GM12878 (cell line): ENCODE measurements around the gene DOCK1. TPM values are rescaled to one million over a fixed set of nuclear protein-coding genes. Genes with fewer than 3 reads are reported as not detected.

ENCODE experiments used
- ATAC-seq: fragments of 200-7000 bp; cut with Tn5 transposase; 3 replicates; pipeline ENCODE4 v1.9.1; 2020; ENCODE audit warnings: mild to moderate bottlenecking, moderate library complexity
- BruUV-seq: library from RNA; stranded (reverse); fragments of 400-500 nt; replicated peaks from 2 replicates; lab custom pipeline; 2021; lab: Mats Ljungman, UMichigan
- CTCF ChIA-PET: fragments of 300-600 bp; sonication (Branson Sonifier 250); formaldehyde crosslinking; extraction: SDS; loops from one replicate; lab custom pipeline; 2021; ENCODE audit warnings: inconsistent platforms; lab: Yijun Ruan, JAX
- POLR2A ChIA-PET: fragments of 350-600 bp; formaldehyde crosslinking; extraction: SDS; loops from one replicate; lab custom pipeline; 2021; ENCODE audit warnings: inconsistent platforms; lab: Charles Lee
- RAD21 ChIA-PET: fragments of 300-600 bp; sonication (Branson Sonifier 250); formaldehyde crosslinking; loops from one replicate; lab custom pipeline; 2023; ENCODE audit warnings: antibody characterized with exemption; ENCODE audit not compliant: unreplicated experiment; lab: Charles Lee
- SMC1A ChIA-PET: fragments of 300-600 bp; sonication (Branson Sonifier 250); formaldehyde crosslinking; loops from one replicate; lab custom pipeline; 2023; ENCODE audit not compliant: unreplicated experiment, uncharacterized antibody; lab: Charles Lee
- DNase-seq: peaks from one replicate; pipeline ENCODE4 v3.0.0-alpha.2; 2011; ENCODE audit warnings: low read depth, low spot score
- FAIRE-seq: peaks from 3 replicates; lab custom pipeline; 2011; peaks lifted over from hg19 to GRCh38; lab: Jason Lieb, UNC
- H2AFZ ChIP-seq: 2 replicates; pipeline ENCODE4 v1.6.0; 2011; ENCODE audit warnings: low read depth, low read length, control low read depth; ENCODE audit not compliant: control insufficient read depth
- H3K27ac ChIP-seq: 2 replicates; pipeline ENCODE4 v1.5.1; 2011; ENCODE audit warnings: control low read depth; ENCODE audit not compliant: control insufficient read depth, insufficient read depth
- H3K27me3 ChIP-seq, 2 experiments: replicated peaks in 1 of 2; 2 replicates each; pipeline versions ENCODE4 v1.6.0 to v1.6.1; 2011; ENCODE audit warnings: low read length in 1 of 2; ENCODE audit not compliant: control insufficient read depth in 2 of 2, insufficient read depth in 2 of 2
- H3K36me3 ChIP-seq, 2 experiments: 2 replicates each; pipeline ENCODE4 v1.5.1; 2011; ENCODE audit warnings: low read length in 1 of 2; ENCODE audit not compliant: control insufficient read depth in 2 of 2, insufficient read depth in 2 of 2
- H3K4me1 ChIP-seq: 2 replicates; pipeline ENCODE4 v1.6.1; 2011; ENCODE audit warnings: mild to moderate bottlenecking, low read length, moderate library complexity, mixed read lengths; ENCODE audit not compliant: control insufficient read depth, insufficient read depth
- H3K4me2 ChIP-seq: 2 replicates; pipeline ENCODE4 v1.6.0; 2011; ENCODE audit warnings: control low read depth; ENCODE audit not compliant: control insufficient read depth, insufficient read depth
- H3K4me3 ChIP-seq: fragments of 200-600 bp; sonication (generic); 2 replicates; pipeline ENCODE4 v1.5.1; 2016
- H3K79me2 ChIP-seq: 2 replicates; pipeline ENCODE4 v1.6.0; 2011; ENCODE audit warnings: low read length; ENCODE audit not compliant: control insufficient read depth, insufficient read depth
- H3K9ac ChIP-seq: 2 replicates; pipeline ENCODE4 v1.8.0; 2011; ENCODE audit warnings: low read length, control low read depth, mixed read lengths; ENCODE audit not compliant: control insufficient read depth, insufficient read depth
- H3K9me3 ChIP-seq: replicated peaks from 3 replicates; pipeline ENCODE4 v1.5.1; 2011; ENCODE audit warnings: mild to moderate bottlenecking, low read length; ENCODE audit not compliant: control insufficient read depth, insufficient read depth
- H4K20me1 ChIP-seq: 2 replicates; pipeline ENCODE4 v1.6.0; 2011; ENCODE audit not compliant: control insufficient read depth, insufficient read depth
- ASH2L ChIP-seq: fragments of 300-600, 200-600 bp; sonication (generic); IDR thresholded peaks from 2 replicates; pipeline ENCODE4 v1.6.1; 2017; ENCODE audit warnings: low read depth, mild to moderate bottlenecking, borderline replicate concordance
- CEBPB ChIP-seq, 2 experiments: fragments of 150-350 bp in 1 of 2; IDR thresholded peaks; 2 replicates each; pipeline ENCODE4 v1.6.1; 2012 to 2014; ENCODE audit warnings: low read depth in 2 of 2, low read length in 2 of 2, borderline replicate concordance in 1 of 2, inconsistent platforms in 1 of 2
- HCFC1 ChIP-seq: fragments of 150-350 bp; IDR thresholded peaks from 2 replicates; pipeline ENCODE4 v1.6.1; 2014; ENCODE audit warnings: low read length
- HDAC2 ChIP-seq: fragments of 200-600 bp; sonication (generic); IDR thresholded peaks from 2 replicates; pipeline ENCODE4 v1.6.1; 2017
- KLF5 ChIP-seq: fragments of 450-650 bp; IDR thresholded peaks from 2 replicates; pipeline ENCODE4 v1.6.1; 2014; ENCODE audit warnings: mild to moderate bottlenecking; ENCODE audit not compliant: partially characterized antibody
- LARP7 ChIP-seq: fragments of 450-650 bp; IDR thresholded peaks from 2 replicates; pipeline ENCODE4 v1.6.1; 2017; ENCODE audit warnings: mild to moderate bottlenecking
- NRF1 ChIP-seq: conservative IDR thresholded peaks from 2 replicates; pipeline ENCODE4 v1.6.1; 2011; ENCODE audit warnings: mild to moderate bottlenecking, low read depth, low read length, improper control_type of control experiment
- SP1 ChIP-seq: IDR thresholded peaks from one replicate; pipeline ENCODE4 v1.6.1; 2011; ENCODE audit warnings: low read depth, low read length
- SPI1 ChIP-seq: IDR thresholded peaks from 2 replicates; pipeline ENCODE4 v1.6.1; 2011; ENCODE audit warnings: low read depth, mild to moderate bottlenecking, low read length, moderate library complexity, borderline replicate concordance; ENCODE audit not compliant: insufficient read depth
- TCF12 ChIP-seq: IDR thresholded peaks from 2 replicates; pipeline ENCODE4 v1.6.1; 2011; ENCODE audit warnings: low read depth, mild to moderate bottlenecking, low read length
- ZSCAN29 ChIP-seq: fragments of 450-650 bp; IDR thresholded peaks from 2 replicates; pipeline ENCODE4 v1.6.1; 2017; ENCODE audit warnings: mild to moderate bottlenecking, moderate library complexity
- WGBS: methylation state at CpG from one replicate; pipeline ENCODE4 v1.1.6; 2016; ENCODE audit warnings: low lambda C conversion rate; ENCODE audit not compliant: insufficient replicate concordance, insufficient coverage; ENCODE audit errors: missing lambda C conversion rate; 5-methylcytosine and 5-hydroxymethylcytosine counted together
- in situ Hi-C: fragments of 300-500 bp; cut with MboI; formaldehyde crosslinking; loops from 9 replicates; pipeline ENCODE4 v1.14.3; 2018; ENCODE audit warnings: mixed read lengths
- intact Hi-C: fragments of 100-400 bp; cut with micrococcal nuclease; formaldehyde crosslinking; loops from one replicate; pipeline ENCODE4 v1.14.2; 2022; ENCODE audit not compliant: unreplicated experiment
- polyA plus RNA-seq, 11 experiments: library from polyadenylated mRNA; depleted of rRNA in 4 of 11; unstranded in 6 of 11; stranded (reverse) in 5 of 11; fragments of >200 nt; fragmentation: Nextera tagmentation in 4 of 11; fragmentation: Illumina TruSeq in 1 of 11; extraction: Ambion mirVana in 4 of 11; extraction: Trizol in 1 of 11; gene quantifications; 1 replicate in 1 of 11; 2 replicates in 10 of 11; pipeline versions ENCODE4 v1.2.1 to v1.2.3, GENCODE V29; 2011 to 2016; ENCODE audit warnings: inconsistent platforms in 2 of 11, missing spikeins in 2 of 11, low read depth in 1 of 11
- total RNA-seq, 4 experiments: library from RNA; depleted of rRNA in 3 of 4; stranded (reverse); fragments of >200 nt in 3 of 4; fragmentation: Illumina TruSeq in 1 of 4; extraction: Trizol in 1 of 4; gene quantifications; 2 replicates each; pipeline versions ENCODE4 v1.2.1 to v1.2.3, GENCODE V29; 2013 to 2021
- TF ChIP-seq, protein P1 (sequence below): IDR thresholded peaks from 2 replicates; pipeline ENCODE4 v1.6.1; 2011; ENCODE audit warnings: low read depth, mild to moderate bottlenecking, low read length, moderate library complexity, borderline replicate concordance; ENCODE audit errors: extremely low read depth
- TF ChIP-seq, protein P2 (sequence below): IDR thresholded peaks from 2 replicates; pipeline ENCODE4 v1.6.1; 2011; ENCODE audit warnings: borderline replicate concordance, low read depth, mild to moderate bottlenecking, moderate library complexity, low read length; ENCODE audit not compliant: insufficient read depth, poor library complexity, severe bottlenecking
- TF ChIP-seq, protein P3 (sequence below): fragments of 450-650 bp; formaldehyde crosslinking; IDR thresholded peaks from 2 replicates; pipeline ENCODE4 v1.5.0; 2022; ENCODE audit warnings: mild to moderate bottlenecking, missing genetic modification characterization
- TF ChIP-seq, protein P4 (sequence below): fragments of 450-650 bp; IDR thresholded peaks from 2 replicates; pipeline ENCODE4 v1.6.1; 2018; ENCODE audit warnings: borderline replicate concordance, mild to moderate bottlenecking; ENCODE audit not compliant: partially characterized antibody

DOCK1 gene
- total and polyA plus RNA-seq, 10 of the 15 experiments (the other 5 are each of a cell fraction or from before 2014, with no cell fraction given): 0.05 to 0.18 TPM; not detected in 8

DNA sequence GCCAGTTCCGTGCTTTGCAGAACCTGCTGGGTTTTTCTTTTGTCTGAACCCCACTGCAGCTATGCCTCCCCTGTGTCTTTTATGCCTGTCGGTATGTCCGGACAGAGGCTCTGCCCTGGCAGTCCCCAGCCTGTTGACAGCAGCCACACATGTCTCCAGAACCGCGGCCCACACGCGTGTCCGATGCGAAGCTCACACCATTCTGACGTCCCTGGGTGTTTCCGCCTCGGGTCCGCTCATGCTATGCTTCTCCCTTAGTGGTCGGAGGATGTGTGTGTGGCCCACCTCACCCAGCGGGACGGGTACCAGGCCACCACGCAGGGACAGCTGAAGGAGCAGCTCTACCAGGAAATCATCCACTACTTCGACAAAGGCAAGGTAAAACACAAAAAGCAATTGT is 479.3 kb downstream of the DOCK1 start:
- Histone ChIP-seq H3K9me3 (no peaks in the 10 kb centered on the region), H4K20me1 (no peaks in the 10 kb centered on the region), H3K36me3 (no peaks in the 10 kb centered on the region), H3K4me2 (no peak overlapping the region), H3K9ac (no peak overlapping the region), H3K4me3 (no peak overlapping the region), H3K27ac (no peak overlapping the region), H3K79me2 (no peaks in the 10 kb centered on the region), H2AFZ (no peak overlapping the region), H3K4me1 (no peaks in the 10 kb centered on the region), H3K27me3 (no peaks in the 10 kb centered on the region)
- ChIA-PET CTCF (no interaction called here), RAD21 (interaction anchor here (1.0 kb wide), 1 partner anchor 59 kb away, joined by 3 read pairs; no protein-coding TSS in a partner anchor), POLR2A (no interaction called here), SMC1A (no interaction called here)
- intact Hi-C loops (no loop called here), in situ Hi-C loops (no loop called here)
- no TSS peak for BruUV-seq
- DNase-seq (no peak), ATAC-seq (no peak), FAIRE-seq (no peak)
- 36% methylated on average over 18 of the region's 18 CpGs for WGBS
- TF ChIP-seq KLF5 (no peak), CEBPB (IDR thresholded peaks at IDR 0.05; ENCODE audit: borderline replicate concordance in 1 of 2, low read depth in 2 of 2, low read length in 2 of 2) (no peak), HCFC1 (no peak), ZSCAN29 (no peak), NRF1 (no peak), ASH2L (no peak), HDAC2 (no peak), SPI1 (no peak), SP1 (no peak), TCF12 (no peak), LARP7 (no peak)
- TF ChIP-seq, protein P1, sequence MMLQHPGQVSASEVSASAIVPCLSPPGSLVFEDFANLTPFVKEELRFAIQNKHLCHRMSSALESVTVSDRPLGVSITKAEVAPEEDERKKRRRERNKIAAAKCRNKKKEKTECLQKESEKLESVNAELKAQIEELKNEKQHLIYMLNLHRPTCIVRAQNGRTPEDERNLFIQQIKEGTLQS: no peak
- TF ChIP-seq, protein P2, sequence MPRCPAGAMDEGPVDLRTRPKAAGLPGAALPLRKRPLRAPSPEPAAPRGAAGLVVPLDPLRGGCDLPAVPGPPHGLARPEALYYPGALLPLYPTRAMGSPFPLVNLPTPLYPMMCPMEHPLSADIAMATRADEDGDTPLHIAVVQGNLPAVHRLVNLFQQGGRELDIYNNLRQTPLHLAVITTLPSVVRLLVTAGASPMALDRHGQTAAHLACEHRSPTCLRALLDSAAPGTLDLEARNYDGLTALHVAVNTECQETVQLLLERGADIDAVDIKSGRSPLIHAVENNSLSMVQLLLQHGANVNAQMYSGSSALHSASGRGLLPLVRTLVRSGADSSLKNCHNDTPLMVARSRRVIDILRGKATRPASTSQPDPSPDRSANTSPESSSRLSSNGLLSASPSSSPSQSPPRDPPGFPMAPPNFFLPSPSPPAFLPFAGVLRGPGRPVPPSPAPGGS: no peak
- TF ChIP-seq, protein P3, sequence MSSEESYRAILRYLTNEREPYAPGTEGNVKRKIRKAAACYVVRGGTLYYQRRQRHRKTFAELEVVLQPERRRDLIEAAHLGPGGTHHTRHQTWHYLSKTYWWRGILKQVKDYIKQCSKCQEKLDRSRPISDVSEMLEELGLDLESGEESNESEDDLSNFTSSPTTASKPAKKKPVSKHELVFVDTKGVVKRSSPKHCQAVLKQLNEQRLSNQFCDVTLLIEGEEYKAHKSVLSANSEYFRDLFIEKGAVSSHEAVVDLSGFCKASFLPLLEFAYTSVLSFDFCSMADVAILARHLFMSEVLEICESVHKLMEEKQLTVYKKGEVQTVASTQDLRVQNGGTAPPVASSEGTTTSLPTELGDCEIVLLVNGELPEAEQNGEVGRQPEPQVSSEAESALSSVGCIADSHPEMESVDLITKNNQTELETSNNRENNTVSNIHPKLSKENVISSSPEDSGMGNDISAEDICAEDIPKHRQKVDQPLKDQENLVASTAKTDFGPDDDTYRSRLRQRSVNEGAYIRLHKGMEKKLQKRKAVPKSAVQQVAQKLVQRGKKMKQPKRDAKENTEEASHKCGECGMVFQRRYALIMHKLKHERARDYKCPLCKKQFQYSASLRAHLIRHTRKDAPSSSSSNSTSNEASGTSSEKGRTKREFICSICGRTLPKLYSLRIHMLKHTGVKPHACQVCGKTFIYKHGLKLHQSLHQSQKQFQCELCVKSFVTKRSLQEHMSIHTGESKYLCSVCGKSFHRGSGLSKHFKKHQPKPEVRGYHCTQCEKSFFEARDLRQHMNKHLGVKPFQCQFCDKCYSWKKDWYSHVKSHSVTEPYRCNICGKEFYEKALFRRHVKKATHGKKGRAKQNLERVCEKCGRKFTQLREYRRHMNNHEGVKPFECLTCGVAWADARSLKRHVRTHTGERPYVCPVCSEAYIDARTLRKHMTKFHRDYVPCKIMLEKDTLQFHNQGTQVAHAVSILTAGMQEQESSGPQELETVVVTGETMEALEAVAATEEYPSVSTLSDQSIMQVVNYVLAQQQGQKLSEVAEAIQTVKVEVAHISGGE (CRISPR knock-in tag): no peak
- TF ChIP-seq, protein P4, sequence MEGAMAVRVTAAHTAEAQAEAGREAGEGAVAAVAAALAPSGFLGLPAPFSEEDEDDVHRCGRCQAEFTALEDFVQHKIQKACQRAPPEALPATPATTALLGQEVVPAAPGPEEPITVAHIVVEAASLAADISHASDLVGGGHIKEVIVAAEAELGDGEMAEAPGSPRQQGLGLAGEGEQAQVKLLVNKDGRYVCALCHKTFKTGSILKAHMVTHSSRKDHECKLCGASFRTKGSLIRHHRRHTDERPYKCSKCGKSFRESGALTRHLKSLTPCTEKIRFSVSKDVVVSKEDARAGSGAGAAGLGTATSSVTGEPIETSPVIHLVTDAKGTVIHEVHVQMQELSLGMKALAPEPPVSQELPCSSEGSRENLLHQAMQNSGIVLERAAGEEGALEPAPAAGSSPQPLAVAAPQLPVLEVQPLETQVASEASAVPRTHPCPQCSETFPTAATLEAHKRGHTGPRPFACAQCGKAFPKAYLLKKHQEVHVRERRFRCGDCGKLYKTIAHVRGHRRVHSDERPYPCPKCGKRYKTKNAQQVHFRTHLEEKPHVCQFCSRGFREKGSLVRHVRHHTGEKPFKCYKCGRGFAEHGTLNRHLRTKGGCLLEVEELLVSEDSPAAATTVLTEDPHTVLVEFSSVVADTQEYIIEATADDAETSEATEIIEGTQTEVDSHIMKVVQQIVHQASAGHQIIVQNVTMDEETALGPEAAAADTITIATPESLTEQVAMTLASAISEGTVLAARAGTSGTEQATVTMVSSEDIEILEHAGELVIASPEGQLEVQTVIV: no peak
